GM19372 (cell line): ENCODE results near the gene B3GNT3.
"Not testable (repeated sequence)": the region's sequence is repeated elsewhere in the genome, so short reads cannot be mapped to it uniquely, and the experiment has no call there.

Experiments used
- ATAC-seq: cut with Tn5 transposase; IDR thresholded peaks from one replicate; pipeline ENCODE4 v1.9.1; 2021; ENCODE audit warnings: mild to moderate bottlenecking, low read depth, moderate library complexity; ENCODE audit not compliant: unreplicated experiment

B3GNT3 gene

DNA sequence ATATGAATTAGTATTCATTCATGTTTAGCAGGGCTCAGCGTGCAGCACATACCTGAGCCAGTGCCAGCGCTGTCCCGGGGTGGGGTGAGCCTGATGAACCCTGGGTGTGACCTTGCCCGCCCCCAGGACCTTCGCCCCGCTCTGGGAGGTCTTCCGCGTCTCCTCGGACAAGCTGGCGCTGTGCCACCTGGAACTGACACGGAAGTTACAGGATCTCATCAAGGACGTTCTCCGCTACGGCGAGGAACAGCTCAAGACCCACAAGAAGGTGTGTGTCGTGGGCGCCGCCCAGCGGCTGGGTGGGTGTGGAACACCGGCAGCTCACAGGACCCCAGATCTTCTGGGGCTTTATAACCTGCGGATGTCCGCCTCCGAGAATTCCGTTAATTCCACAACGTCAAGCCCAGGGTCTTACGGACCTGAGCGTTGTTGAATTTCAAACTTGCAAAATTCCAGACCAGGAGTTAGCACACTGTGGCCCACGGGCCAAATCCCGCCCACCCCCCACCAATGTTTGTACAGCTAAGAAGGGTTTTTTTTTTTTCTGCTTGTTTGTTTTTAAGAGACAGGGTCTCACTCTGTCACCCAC, 28.3 kb upstream of the B3GNT3 start:
- ATAC-seq, result no peak

DNA sequence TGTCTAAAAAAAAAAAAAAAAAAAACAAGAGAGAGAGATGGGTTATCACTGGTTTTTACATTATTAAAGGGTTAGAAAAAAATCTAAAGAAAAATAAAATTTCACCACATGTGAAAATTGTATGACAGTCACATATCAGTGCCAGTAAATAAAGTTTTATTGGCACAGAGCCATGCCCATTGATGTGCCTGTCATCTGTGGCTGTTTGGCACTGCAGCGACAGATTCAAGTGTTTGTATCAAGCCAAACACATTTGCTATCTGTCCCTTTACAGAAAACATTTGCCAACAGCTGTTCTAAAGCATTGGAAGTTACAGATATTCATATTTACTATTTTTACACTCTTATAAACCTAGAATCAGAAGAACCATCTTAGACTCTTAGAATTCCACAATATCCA, 27.4 kb upstream of the B3GNT3 start:
- ATAC-seq, result no peak

DNA sequence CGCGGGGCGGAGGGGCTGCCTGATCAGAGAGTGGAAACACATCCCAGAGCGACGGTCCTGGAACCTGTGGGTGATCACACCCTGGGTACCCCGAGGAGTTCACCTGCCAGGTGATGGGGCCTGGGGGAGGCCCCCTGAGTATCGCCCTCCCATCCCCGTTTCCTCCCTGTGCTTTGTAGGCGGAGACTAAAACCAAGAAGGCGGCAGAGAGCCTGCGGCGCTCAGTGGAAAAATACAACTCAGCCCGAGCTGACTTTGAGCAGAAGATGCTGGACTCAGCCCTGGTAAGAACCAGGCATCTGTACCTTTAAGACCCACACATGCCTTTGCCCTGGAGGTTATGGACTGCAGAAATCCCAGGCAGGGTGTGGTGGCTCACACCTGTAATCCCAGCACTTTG, 24.3 kb upstream of the B3GNT3 start:
- no peak for ATAC-seq

DNA sequence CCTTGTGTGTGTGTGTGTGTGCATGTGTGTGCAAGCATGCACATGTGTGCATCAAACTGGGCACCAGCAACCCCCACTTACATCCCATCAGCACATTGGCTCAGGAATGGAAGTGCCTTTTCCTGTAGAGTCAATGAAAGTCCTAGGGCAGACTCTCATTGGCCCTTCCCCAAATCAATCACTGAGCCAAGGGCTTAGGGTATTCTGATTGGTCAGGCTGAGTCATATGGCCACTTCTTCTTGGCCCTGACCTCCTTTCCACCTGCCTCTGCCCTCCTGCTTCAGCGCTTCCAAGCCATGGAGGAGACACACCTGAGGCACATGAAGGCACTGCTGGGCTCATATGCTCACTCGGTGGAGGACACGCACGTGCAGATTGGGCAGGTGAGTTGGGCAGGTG, 22.8 kb upstream of the B3GNT3 start:
- no peak for ATAC-seq

DNA sequence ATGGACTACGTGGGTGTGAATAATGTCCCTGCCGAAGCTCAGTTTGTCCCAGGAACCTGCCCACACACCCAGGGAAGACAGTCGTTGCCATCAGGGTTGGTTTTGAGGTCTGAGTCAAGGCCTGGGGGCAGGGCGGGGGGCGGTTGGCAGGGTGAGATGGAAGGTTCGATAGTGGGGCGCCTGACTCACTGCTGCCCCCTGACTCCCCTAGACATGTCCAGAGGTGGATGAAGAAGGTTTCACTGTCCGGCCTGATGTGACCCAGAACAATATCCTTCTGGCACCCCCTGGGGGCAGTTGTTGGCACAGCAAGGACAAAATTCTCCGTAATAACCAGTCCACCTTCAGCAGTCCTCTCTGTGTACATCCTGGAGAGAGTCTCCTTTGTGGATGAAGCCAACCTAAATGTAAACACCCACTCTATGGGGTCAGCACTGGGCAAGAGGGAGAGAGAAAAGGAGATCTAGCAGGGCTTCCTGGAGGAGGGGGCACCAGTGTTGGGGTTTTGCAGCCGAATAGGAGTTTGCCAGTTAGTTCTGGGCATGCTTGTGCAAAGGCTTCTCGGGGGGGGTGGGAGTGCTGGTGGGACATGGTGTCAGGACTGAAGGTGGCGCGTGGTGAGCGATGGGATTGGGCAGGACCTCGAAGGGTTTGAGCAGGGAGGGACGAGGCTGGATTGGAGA, 19.6 kb upstream of the B3GNT3 start:
- no peak for ATAC-seq

DNA sequence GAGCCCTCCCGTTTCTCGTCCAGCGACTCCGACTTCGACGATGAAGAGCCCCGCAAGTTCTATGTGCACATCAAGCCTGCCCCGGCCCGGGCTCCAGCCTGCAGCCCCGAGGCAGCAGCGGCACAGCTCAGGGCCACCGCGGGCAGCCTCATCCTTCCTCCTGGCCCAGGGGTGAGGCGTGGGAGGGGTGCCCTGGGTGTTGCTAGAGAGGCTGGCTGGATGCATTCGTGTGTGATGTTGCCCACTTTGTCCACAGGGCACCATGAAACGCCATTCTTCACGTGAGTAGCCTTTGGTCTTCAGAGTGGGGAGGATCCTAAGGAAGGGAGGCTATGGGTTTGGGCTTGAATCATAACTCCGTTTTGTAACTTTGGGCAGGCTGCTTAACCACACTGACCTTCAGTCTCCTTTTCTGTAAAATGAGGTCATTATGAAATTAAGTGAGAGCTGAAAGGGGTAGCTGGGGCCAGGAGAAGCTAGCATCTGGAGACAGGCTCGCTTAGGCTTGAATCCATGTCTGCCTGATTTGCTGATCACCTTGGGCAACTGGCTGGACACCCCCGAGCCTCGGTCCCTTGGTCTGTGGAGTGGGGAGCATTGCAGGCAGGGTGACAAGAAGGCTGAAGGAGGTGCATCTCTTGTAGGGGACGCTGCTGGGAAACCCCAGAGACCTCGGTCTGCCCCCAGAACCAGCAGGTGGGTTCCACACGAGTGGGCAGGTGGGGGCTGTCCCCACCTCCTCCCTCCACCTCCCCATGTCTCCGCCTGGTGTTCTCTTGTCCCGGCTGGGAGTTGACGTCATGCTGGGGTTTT, 18.7 kb upstream of the B3GNT3 start:
- peak; percentile 79 for ATAC-seq

DNA sequence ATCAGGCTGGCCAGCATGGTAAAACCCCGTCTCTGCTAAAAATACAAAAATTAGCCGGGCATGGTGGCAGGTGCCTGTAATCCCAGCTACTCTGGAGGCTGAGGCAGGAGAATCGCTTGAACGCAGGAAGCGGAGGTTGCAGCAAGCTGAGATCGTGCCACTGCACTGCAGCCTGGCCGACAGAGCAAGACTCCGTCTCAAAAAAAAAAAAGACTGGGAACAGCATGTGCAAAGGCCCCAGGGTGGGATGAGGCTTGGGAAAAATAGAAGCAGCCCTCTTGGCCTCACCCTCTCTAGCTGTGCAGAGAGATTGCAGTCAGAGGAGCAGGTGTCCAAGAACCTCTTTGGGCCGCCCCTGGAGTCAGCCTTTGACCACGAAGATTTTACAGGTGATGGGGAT, 17.1 kb upstream of the B3GNT3 start:
- not testable (repeated sequence) for ATAC-seq

DNA sequence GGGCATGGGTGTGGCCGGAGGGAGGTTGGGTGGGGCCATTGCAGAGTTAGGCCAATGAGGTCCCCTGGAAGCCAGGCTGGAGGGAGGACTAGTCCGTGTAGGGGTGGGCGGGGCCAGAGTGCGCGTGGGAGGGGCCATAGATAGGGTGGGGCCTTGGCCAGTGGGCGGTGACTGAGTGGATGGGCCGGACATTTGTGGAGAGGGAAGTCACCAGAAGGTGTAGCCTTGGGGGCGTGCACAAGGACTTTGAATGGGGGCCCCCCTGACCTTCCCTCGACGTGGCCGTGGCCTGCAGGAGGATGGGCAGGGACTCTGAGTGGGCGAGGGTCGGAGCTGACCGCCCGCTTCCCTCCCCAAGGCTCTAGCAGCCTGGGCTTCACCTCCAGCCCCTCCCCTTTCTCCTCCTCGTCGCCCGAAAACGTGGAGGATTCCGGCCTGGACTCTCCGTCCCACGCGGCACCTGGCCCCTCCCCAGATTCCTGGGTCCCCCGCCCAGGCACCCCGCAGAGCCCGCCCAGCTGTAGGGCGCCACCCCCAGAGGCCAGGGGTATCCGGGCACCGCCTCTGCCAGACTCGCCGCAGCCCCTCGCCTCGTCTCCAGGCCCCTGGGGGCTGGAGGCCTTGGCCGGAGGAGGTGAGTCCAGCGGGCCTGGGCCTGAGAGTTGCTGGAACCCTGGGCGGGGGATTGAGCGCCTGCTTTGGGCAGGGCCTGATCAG, 16.5 kb upstream of the B3GNT3 start:
- ATAC-seq, result no peak

DNA sequence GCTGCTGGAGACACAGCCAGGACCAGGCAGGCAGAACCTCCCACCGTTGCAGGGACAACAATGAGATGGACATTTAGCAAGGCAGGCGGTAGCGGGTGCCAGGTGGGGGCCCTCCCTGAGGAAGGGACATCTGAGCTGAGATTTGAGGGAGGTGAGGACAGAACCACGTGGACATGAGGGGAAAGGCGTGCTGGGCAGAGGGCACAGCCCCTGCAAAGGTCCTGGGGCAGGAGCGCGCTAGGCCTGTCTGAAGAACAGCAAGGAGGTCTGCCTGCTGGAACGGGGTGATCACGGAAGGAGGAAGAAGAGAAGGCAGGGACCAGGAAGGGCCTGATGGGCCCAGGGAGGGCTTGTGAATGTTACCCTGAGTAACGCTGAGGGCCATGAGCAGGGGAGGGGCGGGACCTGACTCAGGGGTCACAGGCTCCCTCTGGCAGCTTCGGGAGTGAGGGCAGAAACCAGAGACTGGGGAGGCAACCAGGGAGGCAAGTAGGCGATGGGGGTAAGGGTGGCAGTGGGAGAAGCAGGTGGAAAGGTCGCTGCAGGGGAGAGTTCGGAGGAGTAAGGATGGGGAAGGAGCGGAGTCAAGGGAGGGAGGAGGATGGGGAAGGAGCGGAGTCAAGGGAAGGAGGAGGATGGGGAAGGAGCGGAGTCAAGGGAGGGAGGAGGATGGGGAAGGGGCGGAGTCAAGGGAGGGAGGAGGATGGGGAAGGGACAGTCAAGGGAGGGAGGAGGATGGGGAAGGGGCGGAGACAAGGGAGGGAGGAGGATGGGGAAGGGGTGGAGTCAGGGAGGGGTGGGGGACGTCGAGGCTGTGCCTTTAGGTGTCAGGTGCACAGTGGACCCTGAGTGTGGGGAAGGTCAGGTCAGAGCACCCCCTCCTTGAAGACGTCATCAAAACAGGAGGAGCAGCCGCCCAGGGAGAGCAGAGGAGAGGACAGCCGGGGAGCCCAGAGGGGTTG, 15.7 kb upstream of the B3GNT3 start:
- no peak for ATAC-seq

DNA sequence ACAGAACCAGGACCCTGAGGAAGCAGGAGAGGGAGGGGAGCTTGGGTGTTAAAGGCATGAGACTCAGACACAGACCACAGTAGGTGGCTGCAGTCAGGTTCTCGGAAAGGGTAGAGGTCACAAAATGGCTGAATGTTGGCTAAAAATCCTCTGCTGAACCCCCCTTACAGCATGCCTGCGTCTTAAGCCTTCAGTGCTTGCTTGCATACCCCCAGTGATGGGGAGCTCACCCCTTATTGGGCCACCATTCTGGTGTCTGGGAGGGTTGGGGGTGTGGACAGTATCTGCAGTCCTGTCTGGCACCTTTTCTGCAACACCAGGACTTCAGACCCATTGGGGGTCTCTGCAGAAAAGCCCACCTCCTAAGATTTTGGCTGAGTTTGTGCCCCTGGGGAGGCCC, 14.2 kb upstream of the B3GNT3 start:
- ATAC-seq, result no peak

DNA sequence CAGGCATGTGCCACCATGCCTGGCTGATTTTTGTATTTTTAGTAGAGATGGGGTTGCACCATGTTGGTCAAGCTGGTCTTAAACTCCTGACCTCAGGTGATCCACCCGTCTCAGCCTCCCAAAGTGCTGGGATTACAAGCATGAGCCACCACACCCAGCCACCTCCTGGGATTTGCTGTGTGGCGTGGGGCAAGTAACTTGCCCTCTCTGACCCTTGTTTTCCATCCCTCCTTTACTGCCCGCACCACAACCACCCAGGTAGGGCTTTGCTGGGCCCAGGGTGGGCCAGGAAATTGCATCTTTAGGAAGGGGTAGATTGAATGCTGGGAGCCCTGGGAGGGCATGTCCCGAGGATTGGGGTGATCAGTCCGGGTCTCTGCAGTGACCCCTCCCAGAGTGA, 11.2 kb upstream of the B3GNT3 start:
- ATAC-seq, result not testable (repeated sequence)

DNA sequence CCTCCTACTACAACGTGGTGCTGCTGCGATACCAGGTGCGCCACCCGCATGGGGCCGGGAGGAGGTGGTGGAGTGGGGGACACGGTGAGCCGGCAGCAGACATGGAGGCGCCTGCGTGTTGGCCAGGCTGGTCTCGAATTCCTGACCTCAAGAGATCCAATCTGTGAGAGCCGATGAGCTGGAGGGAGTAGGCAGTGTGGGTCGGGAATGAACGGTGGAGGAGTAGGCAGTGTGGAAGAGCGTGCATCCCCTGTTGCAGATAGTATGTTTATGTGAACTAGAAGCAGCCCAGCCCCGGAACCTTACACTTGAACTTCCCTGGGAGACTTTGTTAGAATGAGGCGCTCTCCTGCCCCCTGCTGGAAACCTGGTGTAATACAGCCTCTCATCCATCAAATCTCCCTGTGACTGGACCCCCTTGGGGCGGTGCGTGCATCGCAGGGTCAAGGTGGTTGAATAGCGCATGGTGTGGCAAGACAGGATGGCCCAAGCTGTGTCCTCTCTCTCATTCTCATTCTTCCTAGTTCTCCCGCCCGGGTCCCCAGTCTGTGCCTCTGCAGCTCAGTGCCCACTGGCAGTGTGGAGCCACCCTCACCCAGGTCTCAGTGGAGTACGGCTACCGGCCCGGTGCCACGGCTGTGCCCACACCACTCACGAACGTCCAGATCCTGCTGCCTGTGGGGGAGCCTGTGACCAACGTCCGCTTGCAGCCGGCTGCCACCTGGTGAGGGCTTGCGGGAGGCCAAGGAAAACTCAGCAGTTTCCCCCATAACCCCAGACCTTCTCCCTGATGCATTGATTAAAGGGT, 10.5 kb upstream of the B3GNT3 start:
- ATAC-seq, result no peak

DNA sequence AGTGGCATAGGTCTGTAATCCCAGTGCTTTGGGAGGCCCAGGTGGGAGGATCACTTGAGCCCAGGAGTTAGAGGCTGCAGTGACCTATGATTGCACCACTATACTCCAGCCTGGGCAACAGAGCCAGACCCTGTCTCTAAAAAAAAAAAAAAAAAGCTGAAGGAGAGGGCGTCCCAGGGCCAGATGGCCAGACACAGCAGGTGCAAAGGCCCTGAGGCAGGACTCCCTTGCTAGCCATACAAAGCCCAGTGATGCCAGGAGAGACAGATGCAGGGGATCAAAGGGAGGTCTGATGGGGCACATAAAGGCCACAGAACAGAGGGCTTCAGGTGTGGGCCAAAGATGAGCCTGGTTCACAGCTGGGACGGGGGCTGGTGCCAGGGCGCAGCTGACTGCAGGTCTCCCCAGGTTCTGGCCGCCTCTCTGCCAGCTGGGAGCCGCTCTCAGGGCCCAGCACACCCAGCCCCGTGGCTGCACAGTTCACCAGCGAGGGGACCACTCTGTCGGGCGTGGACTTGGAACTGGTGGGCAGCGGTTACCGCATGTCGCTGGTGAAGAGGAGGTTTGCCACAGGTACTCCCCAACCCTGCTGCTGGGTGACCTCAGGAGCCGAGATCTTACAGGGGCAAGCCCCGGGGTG, 7.5 kb upstream of the B3GNT3 start:
- no peak for ATAC-seq

DNA sequence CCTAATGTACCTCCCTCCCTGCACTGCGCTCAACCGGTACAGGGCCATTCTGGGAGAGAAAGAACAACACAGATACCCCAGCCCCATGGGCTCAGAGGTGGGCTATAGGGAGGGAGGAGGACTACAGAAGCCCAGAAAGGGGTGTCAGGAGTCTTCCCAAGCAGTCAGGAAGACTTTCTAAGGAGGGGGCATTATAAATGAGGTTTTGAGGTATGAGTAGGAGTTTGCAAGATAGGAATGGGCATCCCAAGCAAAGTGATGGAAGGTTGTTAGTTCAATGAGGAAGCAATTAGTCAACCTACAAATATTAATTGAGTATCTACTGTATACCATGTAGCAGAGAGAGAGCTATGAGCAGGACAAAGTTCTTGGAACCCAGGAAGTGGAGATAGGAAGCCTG, 6.3 kb upstream of the B3GNT3 start:
- no peak for ATAC-seq

DNA sequence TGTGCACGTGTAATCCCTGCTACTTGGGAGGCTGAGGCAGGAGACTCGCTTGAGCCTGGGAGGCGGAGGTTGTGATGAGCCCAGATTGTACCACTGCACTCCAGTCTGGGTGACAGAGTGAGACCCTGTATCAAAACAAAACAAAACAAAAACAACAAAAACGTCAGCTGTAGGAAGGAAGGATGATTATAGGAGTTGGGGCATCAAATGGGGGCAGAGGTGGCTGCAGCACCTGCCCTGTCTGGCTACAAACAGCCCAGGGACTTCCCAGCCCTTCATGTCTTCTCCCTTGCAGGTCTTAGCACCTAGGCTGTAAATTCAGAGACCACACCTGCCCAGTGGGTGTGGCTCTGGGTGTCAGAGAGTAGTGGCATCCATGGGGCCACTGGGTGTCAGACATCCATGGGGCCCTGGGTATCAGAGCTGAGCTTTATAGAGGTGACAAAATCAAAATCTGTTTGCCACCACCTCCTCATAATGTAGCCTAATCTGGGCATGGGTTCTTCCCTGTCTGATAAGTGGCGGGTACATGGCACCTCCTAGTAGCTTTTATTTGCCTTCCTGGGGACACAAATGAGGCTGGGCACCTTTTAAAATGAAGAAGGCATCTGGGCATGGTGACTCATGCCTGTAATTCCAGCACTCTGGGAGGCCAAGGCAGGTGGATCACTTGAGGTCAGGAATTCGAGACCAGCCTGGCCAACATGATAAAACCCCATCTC, 4.7 kb upstream of the B3GNT3 start:
- ATAC-seq, result no peak

DNA sequence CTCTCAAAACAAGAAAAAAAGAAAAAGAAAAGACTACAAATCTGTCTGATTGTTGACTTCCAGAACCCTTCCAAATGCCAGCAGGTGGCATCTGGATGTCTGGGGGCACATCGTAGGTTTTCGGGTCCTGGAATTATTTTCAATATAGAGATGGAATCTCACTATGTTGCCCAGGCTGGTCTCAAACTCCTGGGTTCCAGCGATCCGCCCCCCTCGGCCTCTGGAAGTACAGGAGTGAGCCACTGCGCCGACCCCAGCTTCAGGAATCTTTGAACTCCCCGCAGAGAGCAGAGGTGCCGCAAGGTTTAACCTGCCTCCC, 567 bp upstream of the B3GNT3 start:
- ATAC-seq, result no peak

DNA sequence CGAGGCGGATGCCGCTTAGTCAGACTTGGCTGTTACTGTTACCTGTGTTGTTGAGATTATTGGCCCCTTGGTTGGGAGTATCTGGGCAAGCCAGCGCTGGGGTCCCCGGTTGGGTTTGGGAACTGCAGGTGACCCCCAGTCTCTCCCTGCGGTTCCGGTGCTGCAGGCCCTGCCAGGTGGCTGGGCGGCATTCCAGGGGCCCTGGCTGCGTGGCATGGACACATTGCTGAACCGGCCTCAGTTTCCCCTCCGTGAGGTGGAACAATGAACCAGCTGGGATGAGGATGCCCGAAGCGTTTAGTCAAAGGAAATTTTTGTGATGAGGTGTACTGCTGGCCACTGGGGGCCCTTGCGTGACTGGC, 538 bp downstream of the B3GNT3 start:
- ATAC-seq, result no peak
